ENCODE results near the gene UIMC1.

Gene UIMC1

DNA sequence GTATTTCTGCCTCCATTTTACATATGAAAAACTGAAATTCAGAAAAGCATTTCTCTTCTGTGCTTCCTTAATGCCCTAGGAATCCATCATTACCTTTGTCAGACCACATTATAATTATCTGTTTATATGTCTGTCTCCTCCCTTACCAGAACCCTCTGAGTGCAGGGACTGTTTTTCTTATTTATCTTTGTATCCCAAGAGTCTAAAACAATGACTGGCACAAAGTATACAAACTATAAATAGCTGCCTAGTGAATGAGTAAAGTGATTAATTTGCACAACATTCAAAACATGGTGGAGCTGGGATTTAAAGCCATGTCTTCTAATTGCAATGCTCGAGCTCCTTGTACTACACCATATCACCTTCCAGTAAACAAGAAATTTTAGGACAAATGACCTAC, 58.1 kb downstream of the UIMC1 start:
- no peak for DNase-seq

DNA sequence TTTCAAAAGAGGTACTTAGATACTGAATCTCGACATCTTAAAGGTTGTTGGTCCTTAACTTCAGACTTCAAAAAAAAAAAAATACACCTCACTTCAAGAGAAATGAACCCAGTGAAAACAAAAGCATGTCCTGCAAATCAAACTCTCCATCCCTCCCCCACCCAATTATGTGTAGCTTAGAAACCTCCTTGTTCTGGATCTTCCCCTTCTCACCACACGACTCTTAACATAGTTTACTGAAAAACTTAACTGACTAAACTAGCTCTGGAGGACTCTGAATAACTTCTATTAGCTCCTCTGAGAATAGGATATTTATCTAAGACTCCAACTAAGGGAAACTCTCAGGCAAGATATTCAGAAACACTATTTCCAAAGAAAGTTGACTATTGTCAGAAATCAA, 58.7 kb downstream of the UIMC1 start:
- DNase-seq: no peak

DNA sequence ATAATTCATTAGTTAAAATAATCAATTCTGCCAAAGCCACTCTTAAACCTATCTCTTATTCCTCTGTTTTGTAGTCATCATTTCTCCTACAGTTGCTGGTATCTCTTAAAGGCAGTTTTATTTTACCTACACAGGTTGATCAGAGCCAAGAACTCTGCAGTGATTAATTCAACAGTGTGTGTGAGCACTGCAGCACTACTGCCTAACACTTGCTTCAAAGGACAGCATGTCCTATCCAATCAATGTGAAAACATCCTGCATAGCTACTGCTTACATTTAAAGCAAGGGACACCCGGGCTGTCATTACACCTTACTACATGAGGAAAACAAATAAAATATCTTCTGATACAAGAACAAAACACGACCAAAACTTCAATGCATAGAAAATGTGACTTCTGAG, 62.3 kb downstream of the UIMC1 start:
- DNase-seq: no peak

DNA sequence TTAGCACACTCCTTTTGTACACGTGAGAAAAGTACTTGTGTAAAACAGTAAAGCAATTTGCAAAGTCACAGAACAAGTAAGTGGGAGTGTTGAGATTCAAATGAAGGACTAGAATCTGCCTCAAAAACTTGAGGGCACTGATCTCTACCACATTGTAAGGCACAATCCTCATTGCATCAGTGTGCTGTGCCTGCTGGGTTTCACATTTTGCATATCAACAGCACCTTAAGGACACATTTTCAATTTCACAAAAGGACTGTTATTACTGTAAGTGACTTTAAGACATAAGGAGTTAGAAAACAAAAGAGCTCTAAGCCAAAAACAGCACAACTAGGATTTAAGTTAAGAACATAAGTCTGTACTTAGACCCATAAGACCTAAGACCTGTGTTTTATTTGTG, 62.8 kb downstream of the UIMC1 start:
- DNase-seq: no peak

DNA sequence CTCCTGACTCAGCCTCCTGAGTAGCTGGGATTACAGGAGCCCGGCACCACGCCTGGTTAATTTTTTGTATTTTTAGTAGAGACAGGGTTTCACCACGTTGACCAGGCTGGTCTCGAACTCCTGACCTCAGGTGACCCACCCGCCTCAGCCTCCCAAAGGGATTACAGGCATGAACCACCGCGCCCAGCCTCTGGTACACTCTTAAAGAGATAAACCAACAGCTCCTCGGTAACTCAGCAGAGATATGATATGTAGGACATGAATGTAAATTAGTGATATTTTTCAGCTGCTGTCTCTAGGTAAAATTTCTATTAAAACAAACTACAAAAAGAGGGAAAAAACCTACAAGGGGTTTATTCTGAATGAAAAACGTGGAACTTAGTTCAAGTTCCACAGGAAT, 64.6 kb downstream of the UIMC1 start:
- no peak for DNase-seq

DNA sequence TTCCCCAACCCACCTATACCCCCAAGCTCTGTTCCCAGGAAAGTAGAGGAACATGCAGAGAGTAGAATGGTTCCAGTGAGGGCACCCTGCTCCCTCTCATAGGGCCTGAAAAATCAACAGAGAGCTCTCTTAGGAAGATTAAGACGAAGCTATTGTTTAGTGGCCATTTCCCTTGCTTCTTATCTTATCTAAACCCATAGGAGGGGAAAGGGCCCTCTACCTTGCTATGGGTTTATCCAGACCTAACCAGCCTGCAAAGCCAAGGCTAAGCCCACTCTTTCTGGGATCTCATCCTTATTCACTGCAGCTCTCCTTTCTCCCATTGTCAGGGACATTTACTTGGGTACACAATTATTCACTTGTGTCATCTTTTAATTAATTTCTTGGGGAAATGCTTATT, 68.1 kb downstream of the UIMC1 start:
- DNase-seq: no peak

DNA sequence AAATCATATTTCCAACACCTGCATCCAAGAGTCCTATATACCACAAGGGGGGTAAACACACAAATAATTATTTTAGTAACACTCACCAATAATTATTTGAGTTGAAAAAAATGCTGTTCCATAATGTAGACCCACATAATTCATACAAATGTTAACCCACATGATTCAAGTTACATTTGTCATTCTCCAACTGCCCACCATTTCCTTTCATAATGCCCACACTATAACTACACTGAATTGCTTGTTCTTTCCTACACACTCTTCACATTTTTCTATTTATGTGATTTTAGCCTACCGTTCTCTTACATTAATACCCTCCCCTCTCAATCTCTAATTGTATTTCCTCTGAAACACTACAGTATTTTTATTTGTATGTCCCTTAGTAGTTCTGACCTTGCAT, 71.6 kb downstream of the UIMC1 start:
- DNase-seq: no peak

DNA sequence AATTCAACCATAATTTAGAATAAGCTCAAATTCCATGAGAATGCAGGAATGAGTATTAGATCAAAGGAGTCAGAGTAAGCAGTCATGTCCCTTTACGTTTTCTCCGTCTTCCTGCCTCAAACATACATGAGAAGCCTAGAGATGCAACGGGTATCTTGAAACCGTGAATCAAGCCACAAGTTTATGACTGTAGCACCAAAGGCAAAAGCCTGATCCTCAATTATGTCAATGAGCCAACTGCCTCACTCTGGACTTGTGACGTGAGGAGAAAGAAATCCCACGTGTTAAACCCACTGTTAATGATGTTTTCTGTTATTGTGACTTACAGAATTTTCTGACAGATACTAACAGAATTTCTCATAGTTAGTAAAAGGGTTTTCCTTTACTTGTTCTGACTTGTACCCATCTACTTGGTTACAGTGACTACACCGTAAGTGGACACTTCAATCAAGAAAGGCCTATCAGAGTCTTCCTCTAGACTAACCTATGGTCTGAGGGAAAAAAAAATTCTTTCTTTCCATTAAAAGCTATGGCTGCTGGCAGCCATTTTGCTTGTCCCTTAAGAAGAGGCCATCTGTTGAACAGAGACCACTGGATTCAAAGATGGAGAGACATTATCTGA, 72.2 kb downstream of the UIMC1 start:
- DNase-seq: no peak

DNA sequence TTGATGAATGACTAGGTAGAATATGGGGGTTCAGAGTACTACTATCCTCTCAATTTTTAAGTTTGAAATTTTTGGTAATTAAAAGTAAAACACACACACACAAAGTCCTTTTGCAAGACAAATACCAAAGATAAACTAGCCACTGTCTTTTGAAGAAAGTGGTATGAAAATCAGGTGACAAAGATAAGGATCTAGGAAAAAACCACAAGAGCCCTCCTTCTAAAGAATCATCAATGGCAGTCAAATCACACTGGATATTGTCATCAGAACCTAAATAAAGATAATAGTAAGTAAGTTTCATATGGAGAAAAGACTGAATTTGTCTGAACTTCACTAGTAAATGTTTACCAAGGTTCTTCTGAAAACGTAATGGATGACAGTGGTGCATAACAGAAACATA, 76.9 kb downstream of the UIMC1 start:
- DNase-seq: no peak

DNA sequence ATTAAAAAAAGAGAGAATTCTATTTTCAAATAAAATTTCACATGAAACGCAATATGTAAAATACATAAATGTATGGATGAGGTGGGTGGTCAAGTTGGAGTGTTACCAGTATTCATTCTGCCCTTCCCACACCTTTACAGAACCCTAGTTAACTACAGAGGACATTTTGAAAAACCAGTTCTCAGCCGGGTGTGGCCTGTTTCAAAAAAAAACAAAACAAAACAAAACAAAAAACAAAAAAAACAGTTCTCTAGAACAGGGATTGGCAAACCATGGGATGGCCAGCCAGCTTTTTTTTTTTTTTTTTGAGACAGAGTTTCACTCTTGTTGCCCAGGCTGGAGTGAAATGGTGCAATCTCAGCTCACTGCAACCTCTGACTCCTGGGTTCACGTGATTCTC, 79.0 kb downstream of the UIMC1 start:
- DNase-seq: no peak

DNA sequence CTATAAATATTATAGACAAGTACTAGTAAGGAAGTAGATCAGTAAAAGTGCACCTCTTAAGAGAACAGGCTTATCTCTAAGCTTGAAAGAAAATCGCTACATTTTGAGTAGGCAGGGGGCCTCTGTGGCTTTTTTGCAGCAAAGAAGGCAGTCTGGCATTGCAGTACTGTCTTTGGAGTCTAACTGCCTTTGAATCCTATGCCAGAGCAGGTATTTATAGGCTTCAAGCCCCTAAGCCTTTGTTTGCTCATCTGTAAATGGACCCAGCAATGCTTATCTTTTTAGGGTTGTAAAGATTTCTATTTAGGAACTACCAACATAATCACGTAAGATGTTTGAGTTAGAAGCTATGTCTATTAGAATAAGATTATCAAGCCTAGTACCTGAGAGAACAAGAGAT, 83.8 kb downstream of the UIMC1 start:
- no peak for DNase-seq

DNA sequence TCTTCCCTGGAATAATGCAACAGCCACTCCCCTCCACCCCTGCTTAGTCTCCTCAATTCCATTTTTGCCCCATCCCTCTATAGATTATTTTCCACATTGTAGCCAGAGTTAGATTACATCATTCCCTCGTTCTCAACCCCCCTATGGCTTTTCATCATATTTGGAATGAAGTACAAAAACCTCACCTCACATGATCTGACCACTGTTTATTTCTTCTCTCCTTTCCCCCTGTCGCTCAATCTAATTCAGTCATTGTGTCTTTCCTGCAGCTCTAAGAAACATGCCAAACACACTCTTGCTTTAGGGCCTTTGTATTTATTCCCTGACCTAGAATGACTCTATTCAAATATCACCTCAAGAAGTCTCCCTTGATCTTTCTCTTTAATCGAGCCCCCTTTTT, 84.9 kb downstream of the UIMC1 start:
- no peak for DNase-seq

DNA sequence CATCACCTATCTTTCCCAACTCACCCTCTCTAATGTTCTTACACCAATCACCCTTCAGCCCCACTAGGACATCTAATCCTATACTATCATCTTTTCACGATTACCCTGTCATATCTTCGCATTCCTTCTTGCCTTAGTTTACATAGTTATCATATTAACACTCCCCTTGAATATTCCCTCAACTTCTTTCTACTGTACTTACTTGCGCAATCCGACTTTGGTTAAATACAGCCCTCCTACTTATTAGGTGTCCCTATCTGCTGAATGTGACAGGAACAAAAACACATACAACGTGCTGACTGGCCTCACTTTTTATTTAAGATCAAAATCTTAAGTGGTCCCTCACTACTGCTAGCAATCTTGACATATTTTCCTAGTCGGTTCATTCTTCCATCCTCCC, 88.0 kb downstream of the UIMC1 start:
- DNase-seq: no peak

DNA sequence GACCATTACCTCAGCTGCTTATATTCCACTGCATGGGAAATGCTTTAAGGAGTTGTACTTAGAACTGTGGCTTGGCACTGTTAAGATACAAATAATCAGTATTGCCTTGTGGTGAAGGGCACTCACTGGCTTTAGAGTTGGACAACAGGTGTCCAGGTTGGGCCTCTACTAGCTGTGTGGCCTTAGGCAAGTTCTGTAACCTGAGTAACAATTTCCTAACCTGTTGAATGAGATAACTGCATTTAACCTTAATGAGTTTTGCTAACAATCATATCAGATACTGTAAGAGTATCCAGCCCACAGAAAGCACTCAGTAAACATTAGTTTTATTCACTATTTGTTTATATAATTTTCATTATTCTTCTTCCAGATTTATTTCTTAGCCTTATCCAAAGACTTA, 90.2 kb downstream of the UIMC1 start:
- DNase-seq: no peak

DNA sequence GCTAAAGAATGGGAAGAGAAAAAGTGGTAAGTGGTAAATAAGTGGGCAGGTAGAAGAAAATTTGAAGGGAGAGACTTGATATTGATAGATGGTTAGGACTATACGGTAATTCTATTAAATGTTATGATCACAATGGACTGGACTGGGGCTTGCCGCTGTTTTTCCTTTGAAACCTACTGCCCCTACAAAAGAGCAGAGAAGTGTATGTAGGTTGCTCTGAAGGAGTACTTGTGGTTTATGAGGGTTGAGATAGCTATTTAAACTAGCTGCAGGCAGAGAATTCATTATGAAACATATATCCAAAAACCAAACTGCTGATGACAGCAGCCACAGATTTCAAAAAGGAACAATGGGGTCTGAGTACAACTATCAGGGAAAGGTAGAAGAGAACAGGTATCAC, 90.7 kb downstream of the UIMC1 start:
- no peak for DNase-seq

DNA sequence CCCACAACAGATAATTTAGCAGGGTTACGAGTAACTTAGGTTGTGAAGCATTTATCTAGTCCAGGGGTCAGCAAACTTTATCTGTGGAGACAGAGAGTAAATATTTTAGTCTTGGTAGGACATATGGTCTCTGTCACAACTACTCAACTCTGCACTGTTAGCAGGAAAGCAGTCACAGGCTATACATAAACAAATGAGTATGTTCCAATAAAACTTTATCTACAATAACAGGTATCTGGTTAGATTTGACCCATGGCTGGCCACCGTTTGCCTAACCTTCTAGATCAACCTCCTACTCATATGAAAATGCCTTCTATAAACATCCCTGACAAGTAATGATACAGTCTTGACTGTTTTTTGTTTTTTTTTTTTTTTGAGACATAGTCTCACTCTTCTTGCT, 94.5 kb downstream of the UIMC1 start:
- no peak for DNase-seq

DNA sequence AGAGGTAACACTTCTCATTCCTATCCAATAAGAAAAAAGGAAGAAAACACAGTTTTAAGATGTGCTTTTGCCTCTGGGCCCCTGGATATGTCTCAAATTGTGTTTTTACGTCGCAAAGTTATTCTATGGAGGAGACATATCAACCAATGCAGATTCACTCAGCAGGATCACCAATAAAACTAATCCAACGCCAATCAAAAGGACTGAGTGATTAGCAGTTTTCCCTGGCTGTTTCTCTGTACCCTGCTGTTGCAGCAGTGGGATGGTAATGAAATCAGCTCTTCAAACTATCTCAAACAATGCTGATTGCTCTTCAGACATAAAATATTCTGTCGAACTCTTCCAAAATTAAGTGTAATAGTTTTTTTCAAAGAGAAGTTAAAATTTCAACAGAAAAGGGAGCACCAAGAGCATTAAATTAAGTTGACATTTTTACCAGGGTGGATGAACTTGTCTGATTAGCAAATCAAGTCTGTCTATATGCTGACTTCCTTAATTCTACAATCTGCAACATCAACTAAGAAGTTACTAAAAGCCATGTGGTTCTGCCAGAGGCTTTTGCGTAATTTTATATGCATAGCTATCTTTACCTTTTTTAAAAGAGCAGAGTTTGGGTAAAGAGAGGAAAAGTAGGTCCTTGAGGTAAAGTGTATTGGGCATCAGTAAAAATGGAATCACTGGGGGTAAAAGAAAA, 97.8 kb downstream of the UIMC1 start:
- no peak for DNase-seq

DNA sequence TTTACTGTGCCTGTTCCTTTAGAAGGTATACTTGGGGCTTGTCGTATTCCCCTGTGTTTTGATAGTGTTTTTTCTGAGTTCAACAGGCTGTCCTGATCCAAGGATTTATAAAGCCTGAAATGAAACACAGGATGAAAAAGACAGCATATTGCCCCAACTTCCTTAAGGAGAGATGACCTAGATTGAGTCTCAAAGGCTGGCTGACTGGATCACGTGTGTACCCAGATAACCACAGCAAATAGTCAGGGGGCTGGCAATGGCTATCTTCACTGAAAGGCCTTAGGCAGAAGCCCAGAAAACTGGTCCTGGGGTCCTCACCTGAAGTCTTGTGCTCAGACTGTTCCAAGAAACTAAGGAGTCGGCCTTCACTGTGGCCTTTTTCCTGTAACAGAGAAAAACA, 99.8 kb downstream of the UIMC1 start:
- no peak for DNase-seq

DNA sequence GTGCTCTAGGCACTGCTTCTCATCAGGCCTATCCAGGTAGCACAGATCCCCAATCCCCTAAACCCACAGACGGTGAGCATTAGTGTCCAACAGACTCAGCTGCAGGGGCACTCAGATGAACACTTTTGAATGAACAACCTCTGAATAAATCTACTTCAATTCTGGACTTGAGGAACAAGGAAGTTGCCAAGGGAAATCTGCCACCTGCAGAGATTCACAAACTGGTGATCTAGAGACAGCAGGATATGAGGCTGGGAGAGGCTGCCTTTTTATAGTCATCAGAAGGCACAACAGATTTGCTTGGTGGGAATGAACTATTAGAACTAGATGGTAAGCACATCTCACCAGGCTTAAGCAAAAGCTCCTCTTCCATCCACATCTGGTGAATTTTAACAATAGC, 100.5 kb downstream of the UIMC1 start:
- no peak for DNase-seq

DNA sequence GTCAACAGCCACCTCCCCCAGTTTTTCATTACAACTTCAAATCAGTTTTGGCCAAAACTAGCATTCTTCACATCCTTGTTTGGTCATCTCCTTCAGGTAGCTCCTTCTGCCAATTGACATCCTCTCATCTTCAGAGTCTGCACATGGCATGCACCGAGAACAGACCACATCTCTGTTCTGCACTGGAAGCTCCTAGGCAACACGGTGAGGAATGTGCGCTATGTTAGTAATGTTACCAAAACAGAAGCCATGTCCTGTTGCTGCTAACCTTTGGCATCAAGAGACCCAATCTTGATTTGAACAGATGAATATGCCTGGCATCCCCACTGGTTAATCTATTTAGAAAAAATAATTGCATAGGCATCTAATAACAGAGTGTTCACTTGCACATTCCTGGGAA, 102.3 kb downstream of the UIMC1 start:
- DNase-seq: no peak

DNA sequence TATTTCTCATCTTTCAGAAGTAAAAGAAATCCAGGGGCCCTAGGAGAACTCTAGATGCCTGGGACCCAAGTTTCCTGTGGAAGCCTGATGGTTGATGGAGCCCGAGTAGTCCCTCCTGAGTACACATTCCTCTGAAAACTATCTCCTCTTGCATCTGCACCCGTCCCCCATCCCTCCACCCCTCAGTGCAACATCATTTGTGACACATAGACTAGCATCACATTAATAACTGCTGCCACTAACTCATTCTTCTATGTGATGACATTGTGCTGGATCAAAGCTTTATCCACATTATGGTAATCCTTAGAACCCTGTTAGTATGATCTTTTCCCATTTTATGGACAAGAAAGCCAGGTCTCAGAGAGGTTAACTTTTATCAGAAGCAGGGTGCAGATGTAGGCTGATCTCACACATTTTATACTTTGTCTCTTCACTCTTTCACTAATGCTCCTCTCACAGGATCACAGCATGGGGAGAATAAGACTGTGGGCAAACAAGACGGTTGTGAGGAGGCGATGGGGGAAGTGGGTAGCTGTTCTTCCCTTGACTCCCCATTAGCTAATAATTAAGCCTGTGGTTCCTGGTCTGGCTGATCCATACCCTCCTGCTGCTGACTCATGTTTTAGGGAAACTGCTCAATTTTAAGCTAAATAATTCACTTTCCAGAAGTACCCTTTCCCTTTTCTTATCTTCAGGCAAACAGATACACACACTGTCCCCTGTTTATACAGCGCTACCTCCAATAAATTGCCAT, 103.5 kb downstream of the UIMC1 start:
- no peak for DNase-seq

DNA sequence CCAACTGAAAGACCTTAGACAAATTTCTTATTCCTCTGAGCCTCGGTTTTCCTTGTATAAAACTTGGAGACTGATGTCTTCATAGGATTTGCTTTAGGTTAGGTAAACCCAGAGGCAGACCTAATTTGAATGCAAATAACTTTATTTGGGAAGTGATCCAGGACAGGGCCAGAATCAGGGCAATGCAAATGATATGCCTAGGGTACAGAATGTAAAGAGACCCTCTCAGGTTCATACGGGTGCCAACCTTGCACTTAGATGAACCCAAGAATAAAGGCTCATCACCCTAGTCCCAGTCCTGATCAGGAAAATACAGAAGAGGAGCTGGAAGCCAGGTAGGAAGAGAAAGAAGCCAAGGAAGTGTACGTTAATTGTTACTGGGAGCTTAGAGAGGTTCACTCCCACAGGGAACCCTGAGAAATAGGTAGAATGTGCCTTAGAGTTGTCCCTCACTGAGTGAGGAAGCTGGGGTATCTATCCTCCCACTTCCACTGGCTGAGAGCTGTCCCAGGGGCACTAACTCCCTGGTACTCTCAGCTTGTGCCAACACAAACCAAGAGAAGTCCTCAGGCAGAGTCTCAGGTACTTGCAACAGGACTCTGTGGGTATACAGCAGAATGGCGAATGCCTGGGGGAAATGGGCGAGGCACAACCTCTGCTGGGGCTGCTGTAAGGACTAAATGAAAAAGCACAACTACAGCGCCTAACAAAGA, 104.3 kb downstream of the UIMC1 start:
- no peak for DNase-seq

DNA sequence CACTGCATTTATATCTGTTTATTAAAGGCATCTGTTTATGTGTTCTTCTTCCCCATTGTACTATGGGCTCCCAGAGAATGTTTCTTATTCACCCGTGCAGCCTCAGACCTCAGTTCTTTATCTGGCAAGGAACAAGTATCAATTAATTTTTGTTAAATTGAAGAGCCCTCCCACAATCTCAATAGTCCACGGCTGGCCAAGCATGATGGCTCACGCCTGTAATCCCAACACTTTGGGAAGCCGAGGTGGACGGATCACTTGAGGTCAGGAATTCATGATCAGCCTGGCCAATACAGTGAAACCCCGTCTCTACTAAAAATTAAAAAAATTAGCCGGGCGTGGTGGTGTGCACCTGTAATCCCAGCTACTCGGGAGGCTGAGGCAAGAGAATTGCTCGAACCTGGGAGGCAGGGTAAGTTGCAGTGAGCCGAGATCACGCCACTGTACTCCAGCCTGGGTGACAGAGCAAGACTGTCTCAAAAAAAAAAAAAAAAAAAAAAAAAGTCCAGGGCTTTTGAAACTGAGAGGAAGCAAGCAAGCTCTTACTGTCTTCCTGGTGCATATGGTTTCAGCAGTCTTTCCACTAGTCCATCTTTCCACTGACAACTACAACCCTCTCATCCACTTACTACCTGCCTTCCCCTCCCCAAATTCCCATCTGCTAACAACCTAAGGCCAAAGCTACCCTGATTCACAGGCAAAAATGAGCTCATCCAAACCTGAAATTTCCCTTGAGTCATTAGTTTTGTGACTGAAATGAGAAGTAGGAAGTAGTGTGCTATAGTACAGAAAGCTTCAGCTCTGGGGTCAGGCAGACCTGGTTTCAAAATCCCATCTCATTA, 105.1 kb downstream of the UIMC1 start:
- no peak for DNase-seq

All from activated CD4-positive, CD25-positive, alpha-beta regulatory T cell treated with anti-CD3 and anti-CD28 coated beads, Interleukin-2, amount 50 U/mL, for 72 hours (primary cell).